ENCODE results near the gene CDH20. TPM values are rescaled to one million over a fixed set of nuclear protein-coding genes. Genes with fewer than 3 reads are reported as not detected.

The CDH20 gene
- total and polyA plus RNA-seq, 2 of the 4 experiments (the other 2 are of a cell fraction) = not detected

GRCh38 chr18:61497422-61497821 is 164.2 kb downstream of the CDH20 start:
- CTCF ChIA-PET = no interaction called here
- H3K79me1 ChIP-seq (ENCODE audit: low read depth in 1 of 2, low read length in 2 of 2) = no peaks in the 10 kb centered on the region
- no peak overlapping the region for H3K27ac ChIP-seq (ENCODE audit: insufficient read depth, low read length)
- H2BK15ac ChIP-seq (ENCODE audit: low read depth, low read length) = no peak overlapping the region
- H4K8ac ChIP-seq (ENCODE audit: low read depth in 2 of 2, low read length in 2 of 2) = no peak overlapping the region
- H3K4me2 ChIP-seq (ENCODE audit: low read depth, low read length) = no peak overlapping the region
- dilution Hi-C loops (cut with HindIII; ENCODE audit: low sequenced_read_pairs, unreplicated experiment) (no loop called here), intact Hi-C loops (cut with micrococcal nuclease) (no loop called here), in situ Hi-C loops (cut with MboI; ENCODE audit: low sequenced_read_pairs) (loop anchor here (25.0 kb wide), 1 partner anchor 810 kb away; no protein-coding TSS in a partner anchor)
- H4K20me1 ChIP-seq (ENCODE audit: insufficient read depth, low read length) = no peaks in the 10 kb centered on the region
- TF ChIP-seq CTCF (conservative IDR thresholded peaks at IDR 0.05; ENCODE audit: low read depth, low read length) (no peak), ELK1 (IDR thresholded peaks at IDR 0.05; ENCODE audit: borderline replicate concordance, low read depth, low read length) (no peak), POLR2A (IDR thresholded peaks at IDR 0.05; ENCODE audit: low read depth, low read length) (no peak), MAFK (IDR thresholded peaks at IDR 0.05; ENCODE audit: low read depth, low read length) (no peak), MAZ (IDR thresholded peaks at IDR 0.05; ENCODE audit: borderline replicate concordance, low read depth, low read length) (no peak), USF2 (IDR thresholded peaks at IDR 0.05; ENCODE audit: low read depth, low read length) (no peak), CHD1 (IDR thresholded peaks at IDR 0.05; ENCODE audit: low read depth, low read length) (no peak), BHLHE40 (IDR thresholded peaks at IDR 0.05; ENCODE audit: low read depth, low read length) (no peak), CEBPB (IDR thresholded peaks at IDR 0.05; ENCODE audit: low read depth, low read length) (no peak), FOS (IDR thresholded peaks at IDR 0.05; ENCODE audit: low read depth, low read length) (no peak), SMC3 (IDR thresholded peaks at IDR 0.05; ENCODE audit: low read depth, low read length) (no peak), MXI1 (IDR thresholded peaks at IDR 0.05; ENCODE audit: borderline replicate concordance, low read depth, low read length) (no peak), RFX5 (IDR thresholded peaks at IDR 0.05; ENCODE audit: low read depth, low read length) (no peak), RCOR1 (IDR thresholded peaks at IDR 0.05; ENCODE audit: insufficient replicate concordance, low read length) (no peak), NFE2L2 (IDR thresholded peaks at IDR 0.05; ENCODE audit: low read depth, low read length) (no peak), RAD21 (IDR thresholded peaks at IDR 0.05; ENCODE audit: low read length) (no peak)
- H3K4ac ChIP-seq (ENCODE audit: low read depth, low read length) = no peak overlapping the region
- no peak overlapping the region for H3K4me3 ChIP-seq (ENCODE audit: insufficient read depth, low read depth, low read length)
- no peak overlapping the region for H3K18ac ChIP-seq (ENCODE audit: low read depth, low read length)
- no TSS peak for BruUV-seq (replicated peaks)
- H4K5ac ChIP-seq (ENCODE audit: low read depth, low read length) = no peak overlapping the region
- H3K36me3 ChIP-seq (ENCODE audit: control insufficient read depth, insufficient read depth, low read length) = no peaks in the 10 kb centered on the region
- H4K91ac ChIP-seq (ENCODE audit: insufficient read depth, low read depth, low read length) = no peak overlapping the region
- no peak overlapping the region for H2AK9ac ChIP-seq (replicated peaks; ENCODE audit: low read depth, low read length, poor library complexity)
- H3K23ac ChIP-seq (ENCODE audit: low read depth, low read length) = no peak overlapping the region
- H3K14ac ChIP-seq (replicated peaks; ENCODE audit: low read depth, low read length) = no peak overlapping the region
- H3K56ac ChIP-seq (ENCODE audit: extremely low read depth, insufficient read depth, low read length) = no peak overlapping the region
- H3K9me3 ChIP-seq (ENCODE audit: control insufficient read depth, insufficient read depth, low read length) = no peaks in the 10 kb centered on the region
- H3K9ac ChIP-seq (ENCODE audit: low read depth, low read length) = no peak overlapping the region
- no peak overlapping the region for H2AFZ ChIP-seq (replicated peaks; ENCODE audit: low read length, poor library complexity)
- no peak overlapping the region for H2BK5ac ChIP-seq (ENCODE audit: low read depth, low read length, poor library complexity, severe bottlenecking)
- H3K4me1 ChIP-seq (ENCODE audit: control insufficient read depth, insufficient read depth, low read length) = no peaks in the 10 kb centered on the region
- H2BK20ac ChIP-seq (ENCODE audit: low read depth, low read length) = no peak overlapping the region
- H2AK5ac ChIP-seq (ENCODE audit: low read depth, low read length) = no peak overlapping the region
- H3K27me3 ChIP-seq (ENCODE audit: control insufficient read depth, insufficient read depth, low read length) = peaks cover 21% of the 10 kb centered on the region
- ATAC-seq (ENCODE audit: low read depth) (no peak), DNase-seq (no peak)
- no peaks in the 10 kb centered on the region for H3K9me1 ChIP-seq (ENCODE audit: insufficient read depth, low read length)
- POLR2A ChIA-PET (ENCODE audit: unreplicated experiment) = no interaction called here
- no CpG with 5 or more reads among the region's 3 CpGs for WGBS, 2 experiments (ENCODE audit: extremely low coverage in 2 of 2, insufficient read length in 1 of 2)
- H2BK120ac ChIP-seq (ENCODE audit: low read depth, low read length) = no peak overlapping the region
